ENCODE measurements around the gene CHRNB1.
"Not testable (repeated sequence)": the region's sequence is repeated elsewhere in the genome, so short reads cannot be mapped to it uniquely, and the experiment has no call there.

- TF ChIP-seq CTCF, POLR2A (IDR thresholded peaks at IDR 0.05): not testable (repeated sequence)
These were observed 36.4 kb downstream of the CHRNB1 start, which contains the start of gene SLC35G6 for GRCh38 chr17:7481275-7481674.

Measured in heart left ventricle (tissue), 13 donors.